NCI-H748 treated with DMSO at 0.1 percent for 48 hours (cell line): ENCODE results near the gene NME7.
"Not testable (repeated sequence)": the region's sequence is repeated elsewhere in the genome, so short reads cannot be mapped to it uniquely, and the experiment has no call there.

Experiments
- DNase-seq: peaks from one replicate; lab custom pipeline; 2025; lab: John Stamatoyannopoulos, UW

NME7 gene

DNA sequence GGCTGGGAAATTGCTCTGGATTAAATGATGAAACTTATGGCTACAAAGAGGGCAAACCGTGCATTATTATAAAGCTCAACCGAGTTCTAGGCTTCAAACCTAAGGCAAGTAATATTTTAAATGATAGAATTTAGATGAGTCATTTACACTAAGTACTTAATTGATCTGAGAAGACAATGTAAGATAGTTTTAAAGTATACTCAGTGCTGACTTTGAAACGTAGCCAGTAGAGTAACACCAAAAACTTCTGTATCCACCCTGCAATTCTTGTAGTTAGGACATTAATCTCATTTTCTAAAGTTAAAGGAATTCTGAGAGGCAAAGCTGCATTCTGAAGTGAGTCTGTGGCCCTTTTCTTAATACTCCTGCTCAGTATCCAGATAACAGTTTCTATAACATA, 240.3 kb downstream of the NME7 start:
- no peak for DNase-seq

DNA sequence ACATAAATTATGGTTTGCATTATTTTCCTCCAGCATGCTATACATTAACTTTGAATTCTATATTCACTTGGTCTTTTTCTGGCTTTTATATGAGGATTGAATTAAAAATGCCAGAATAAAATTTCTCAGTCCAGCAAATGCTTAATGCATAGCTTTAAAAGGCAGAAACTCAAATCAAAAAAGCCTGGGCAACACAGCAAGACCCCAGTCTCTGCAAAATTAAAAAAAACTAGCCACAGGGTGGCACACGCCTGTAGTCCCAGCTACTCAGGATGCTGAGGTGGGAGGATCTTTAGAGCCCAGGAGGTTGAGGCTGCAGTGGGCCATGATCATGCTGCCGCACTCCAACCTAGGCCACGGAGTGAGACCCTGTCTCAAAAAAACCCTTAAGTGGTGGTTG, 241.3 kb downstream of the NME7 start:
- DNase-seq = no peak

DNA sequence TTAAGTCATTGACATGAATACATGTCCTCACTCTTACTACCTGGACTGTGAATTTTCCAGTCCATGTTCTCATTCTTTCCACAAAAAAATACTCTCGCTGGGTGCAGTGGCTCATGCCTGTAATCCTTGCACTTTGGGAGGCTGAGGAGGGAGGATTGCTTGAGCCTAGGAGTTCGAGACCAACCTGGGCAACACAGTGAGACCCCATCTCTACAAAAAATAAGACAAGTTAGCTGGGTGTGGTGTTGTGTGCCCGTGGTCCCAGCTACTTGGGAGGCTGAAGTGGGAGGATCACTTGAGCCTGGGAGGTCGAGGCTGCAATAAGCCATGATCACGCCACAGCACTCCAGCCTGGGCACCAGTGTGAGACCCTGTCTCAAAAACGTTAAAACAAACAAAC, 242.0 kb downstream of the NME7 start:
- not testable (repeated sequence) for DNase-seq

GRCh38 chr1:169124459-169124858, 243.1 kb downstream of the NME7 start:
- DNase-seq = no peak

DNA sequence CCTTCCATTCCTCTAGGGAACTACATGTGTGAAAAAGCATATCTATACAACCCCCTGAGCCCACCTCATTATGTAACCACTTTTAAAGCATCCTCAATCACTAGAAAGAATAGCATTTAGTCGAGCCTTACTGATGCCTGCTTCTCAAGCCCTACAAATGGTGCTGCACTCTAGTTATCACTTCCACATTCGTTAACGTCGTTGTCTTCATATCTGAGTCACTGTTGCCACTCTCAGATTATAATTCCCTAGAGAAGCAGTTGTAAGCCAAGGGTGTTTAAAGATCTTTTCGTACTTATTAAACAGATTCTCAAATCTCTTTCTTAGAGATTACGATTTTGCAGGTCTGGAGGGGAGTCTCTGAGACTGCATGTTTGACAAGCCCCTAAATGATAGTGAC, 244.6 kb downstream of the NME7 start:
- DNase-seq = no peak

GRCh38 chr1:169121146-169121923, 246.3 kb downstream of the NME7 start:
- DNase-seq = no peak

DNA sequence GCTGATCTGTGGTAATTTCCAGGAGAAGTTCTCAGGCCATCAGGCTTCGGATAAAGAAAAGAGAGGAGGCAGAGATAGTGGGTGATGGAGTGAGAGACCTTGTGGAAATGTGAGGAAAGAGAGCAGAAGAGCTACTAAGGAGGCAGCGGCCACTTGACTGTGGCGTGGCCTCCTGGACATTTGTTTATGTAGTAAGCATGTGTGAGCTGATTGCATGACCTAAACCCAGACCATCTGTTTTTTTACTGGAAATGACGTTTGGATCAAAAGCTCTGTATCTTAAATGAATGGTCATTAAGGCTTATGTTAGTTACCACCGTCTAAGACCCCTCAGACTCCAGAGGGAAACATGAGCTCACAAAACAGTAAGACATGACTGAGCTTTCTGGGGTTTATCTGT, 247.5 kb downstream of the NME7 start:
- DNase-seq = no peak

DNA sequence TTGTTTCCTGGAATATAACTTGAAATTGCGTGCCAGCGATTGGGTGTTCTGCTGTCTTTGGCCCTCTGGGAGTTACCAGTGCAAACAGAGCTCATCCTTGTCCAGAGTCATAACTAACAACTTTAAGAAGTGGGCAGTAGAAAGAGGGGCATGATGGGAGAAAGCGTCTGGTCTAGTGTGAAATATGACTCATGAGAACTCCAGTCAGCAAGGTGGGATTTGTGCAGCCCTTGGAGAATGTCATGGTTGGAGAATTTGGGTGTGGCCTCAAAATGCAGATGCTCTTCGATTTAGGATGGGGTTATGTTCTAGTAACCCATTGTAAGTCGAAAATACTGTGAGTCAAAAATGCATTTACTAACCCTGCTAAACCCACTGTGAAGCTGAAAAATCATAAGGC, 248.2 kb downstream of the NME7 start:
- DNase-seq = no peak

DNA sequence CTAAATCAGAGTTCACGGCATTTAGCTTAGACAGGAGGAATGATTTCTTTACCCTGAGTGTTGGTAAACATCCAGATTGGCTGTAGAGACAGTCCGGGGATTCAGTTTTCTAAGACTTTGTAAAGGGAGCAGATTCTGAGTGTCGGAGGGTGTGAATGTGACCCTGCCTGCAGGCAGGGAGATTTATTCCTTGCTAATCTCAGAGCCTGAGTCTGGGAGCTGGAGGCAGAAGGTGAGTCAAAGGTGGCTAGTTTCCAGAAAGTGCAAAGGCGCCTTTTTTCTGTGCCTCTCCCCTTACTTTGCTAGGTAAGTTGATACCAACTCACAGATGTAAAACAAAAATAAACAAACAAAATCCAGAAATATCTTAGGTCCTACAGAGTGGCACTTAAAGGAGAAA, 249.4 kb downstream of the NME7 start:
- DNase-seq = no peak

DNA sequence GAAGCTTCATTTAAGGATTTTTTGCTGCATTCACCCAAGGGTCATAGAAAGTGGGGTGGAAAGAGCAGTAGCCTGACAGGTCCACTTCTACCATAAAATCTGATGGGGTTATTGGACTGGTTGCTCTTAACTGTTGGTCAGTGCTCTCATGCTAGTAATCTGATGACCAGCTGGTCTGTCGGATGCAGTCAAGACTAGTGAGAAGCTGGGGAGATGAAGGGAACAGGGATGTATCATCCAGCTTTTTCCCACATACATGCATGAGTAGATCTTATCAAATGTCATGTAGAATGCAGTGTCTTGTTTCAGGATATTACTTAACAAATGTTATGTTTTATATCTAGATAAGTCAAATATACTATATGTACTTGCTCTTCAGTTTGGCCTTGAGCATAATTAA, 250.0 kb downstream of the NME7 start:
- no peak for DNase-seq

GRCh38 chr1:169117014-169117413, 250.6 kb downstream of the NME7 start:
- no peak for DNase-seq

DNA sequence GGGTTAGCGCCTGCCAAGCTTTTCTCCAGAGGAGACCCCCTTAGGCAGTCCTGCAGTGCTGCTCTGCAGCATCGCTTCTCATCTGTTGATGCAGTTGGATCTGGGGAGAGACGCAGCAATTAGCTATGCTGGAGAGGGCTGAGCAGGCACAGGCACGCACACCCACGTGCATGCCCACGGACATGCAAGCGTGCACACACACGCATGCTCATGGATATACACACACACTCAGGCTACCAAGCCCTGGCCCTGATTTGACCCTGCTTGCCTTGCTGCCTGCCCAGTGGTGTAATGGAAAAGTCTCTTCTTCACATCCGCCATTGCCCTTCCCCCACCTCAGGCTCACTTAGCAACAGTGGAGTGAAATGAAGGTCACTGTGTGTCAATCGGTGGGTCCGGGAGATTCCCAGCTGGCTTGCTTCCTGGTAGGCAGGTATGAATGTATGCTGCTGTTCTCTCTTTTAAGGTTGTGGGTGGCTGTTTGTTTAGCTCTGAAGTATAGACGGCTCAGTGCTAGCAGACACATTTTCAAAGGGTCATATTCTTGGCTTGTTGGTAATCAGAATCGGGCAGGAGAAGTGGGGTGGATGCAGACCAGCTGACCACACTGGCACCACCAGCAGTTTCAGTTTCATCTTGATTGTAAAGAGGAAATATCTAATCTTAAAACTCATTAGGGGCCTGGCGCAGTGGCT, 251.6 kb downstream of the NME7 start:
- no peak for DNase-seq

DNA sequence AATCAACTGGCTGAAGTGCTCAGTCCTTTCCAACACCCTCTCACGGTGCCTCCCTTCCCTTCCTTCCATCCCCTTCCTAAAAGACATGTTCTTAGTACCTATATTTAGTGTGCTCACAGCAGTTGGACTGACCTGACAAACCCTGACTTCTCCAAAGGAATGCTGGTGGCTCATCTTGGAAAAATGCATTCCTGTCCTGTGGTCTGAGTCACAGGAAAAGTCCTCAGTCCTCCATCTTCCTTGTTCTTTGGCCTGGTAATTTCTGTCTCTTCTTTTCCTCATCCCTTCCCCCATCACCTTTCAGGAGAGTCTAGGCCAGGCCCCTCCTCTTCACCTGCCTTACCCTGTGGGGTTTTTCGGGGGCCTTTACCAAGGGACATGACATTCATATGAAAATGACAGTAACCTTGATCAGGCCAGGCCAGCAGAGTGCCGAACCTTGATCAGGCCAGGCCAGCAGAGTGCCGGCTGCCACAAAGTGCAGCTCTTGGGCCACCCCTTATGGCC, 253.9 kb downstream of the NME7 start:
- DNase-seq = no peak

GRCh38 chr1:169112241-169112640, 255.4 kb downstream of the NME7 start:
- DNase-seq = no peak

DNA sequence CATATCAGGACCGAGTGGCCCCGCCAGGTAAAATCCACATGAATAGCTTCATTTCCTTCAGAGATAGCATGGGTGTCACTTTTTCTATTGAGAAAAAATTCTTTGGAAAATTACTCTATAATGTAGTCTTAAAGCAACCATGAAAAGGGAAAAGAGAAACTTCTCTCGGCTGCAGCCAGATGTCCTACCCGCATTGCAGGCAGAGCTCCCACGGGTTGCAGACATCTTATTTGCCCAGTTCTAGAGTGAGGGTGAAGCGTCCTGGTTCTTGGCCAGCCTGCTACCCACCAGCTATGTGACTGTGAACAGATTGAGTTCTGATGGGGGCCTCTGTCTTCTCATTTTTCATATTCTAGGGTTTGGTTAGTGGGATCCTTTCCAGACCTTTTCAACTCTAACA, 256.1 kb downstream of the NME7 start:
- no peak for DNase-seq

DNA sequence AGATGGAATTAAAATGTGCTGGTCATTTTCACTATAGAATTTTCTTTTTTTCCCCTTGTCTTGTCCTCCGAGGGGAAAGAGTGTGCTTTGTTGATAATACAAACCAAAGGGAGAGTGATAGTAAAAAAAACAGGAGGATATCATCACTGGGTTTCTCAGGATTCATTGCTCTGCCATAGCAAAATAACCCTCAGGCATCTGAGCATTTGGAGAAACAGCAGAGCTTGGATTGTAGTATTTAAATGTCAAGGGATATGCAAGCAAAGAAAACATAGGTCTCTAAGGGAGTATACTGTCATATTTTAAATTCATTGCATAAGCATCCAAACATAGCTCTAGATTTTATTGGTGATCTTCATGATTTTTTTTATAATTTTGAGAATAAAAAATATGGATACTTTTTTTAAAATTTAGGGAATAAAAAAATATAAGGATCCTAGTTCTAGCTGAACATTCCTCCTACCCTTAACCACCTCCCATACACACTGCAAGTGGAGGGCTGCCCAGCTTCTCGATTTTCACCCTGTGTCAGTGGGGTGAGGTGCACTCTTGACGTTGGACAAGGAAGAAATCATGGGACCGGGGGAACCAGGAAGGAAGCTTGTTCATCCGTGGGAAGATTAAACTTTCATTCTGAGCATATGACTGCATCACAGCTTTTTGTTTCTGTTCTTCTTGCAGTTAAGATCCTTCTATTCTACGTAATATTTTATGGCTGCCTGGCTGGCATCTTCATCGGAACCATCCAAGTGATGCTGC, 256.7 kb downstream of the NME7 start:
- no peak for DNase-seq

- DNase-seq = no peak
Measured at GRCh38 chr1:169110236-169110635, 257.4 kb downstream of the NME7 start.

GRCh38 chr1:169109561-169110134, 257.9 kb downstream of the NME7 start:
- no peak for DNase-seq

DNA sequence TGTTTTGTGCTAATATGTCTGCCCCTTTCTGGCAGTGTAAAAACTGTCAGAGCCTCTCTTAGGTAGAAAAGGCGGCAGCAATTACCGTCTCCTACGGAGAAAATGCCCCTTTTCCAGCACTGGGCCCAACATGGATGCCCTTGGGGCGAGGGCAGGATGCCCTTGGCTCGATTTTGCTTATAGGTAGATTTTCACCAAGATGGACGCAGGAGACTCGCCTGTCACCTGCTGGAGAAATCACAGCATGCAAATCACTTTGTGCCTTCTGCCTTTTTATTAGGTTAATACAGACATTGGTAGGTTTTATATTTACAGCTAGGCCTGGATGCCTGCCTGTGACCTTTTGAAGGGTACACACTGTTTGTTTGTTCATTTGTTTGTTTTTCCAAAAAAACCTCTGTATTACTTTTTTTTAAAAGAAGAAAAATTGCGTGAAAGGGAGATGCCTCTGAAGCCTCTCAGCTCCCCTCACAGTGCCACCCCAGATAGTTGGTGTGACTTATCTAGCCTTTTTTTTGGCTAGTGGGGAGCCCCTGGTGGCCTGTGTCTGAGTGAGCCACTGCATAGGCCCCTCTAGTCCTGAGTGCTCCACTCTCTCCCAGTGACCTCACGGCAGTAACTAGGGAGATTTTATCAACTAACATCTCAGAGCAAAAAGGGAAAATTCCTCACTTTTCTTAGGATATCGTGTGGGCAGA, 258.6 kb downstream of the NME7 start:
- DNase-seq = no peak

DNA sequence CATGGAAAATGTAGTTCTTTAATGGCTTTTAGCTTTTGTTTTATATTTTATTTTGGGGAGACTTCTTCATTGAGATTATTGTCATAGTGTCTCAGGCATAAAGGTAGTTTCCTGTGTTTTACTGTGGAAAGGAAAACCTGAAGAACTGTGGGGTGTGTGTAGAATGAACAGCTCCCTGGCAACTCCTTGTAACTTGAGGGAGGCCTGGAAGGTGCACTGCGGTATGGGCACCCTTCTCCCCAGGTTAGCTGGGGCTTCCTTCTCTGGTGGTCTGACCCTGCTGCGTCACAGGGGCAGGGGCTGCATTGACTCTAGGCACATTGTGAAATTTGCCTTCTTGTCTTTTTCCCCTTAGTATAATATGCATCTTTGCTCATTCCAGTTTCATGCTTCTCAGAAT, 259.4 kb downstream of the NME7 start:
- DNase-seq = no peak

- DNase-seq = no peak
Measured at GRCh38 chr1:169107603-169108208, 259.9 kb downstream of the NME7 start.
